Esophagus squamous epithelium (tissue), 4 donors: ENCODE results near the gene DAPK1.

Experiments
- POLR2A ChIP-seq, 4 donors: fragments of 450-650 bp; IDR thresholded peaks; one replicate each; pipeline ENCODE4 v1.6.1; 2017; ENCODE audit warnings: antibody characterized with exemption in 4 of 4, mild to moderate bottlenecking in 4 of 4, moderate library complexity in 3 of 4
- TF ChIP-seq, protein P1 (sequence below), 6 experiments: fragments of 450-650 bp in 4 of 6; fragments of 200-600 bp in 2 of 6; sonication (generic) in 2 of 6; IDR thresholded peaks; one replicate each; pipeline ENCODE4 v1.5.1; 2016 to 2019; ENCODE audit warnings: antibody characterized with exemption in 6 of 6, mild to moderate bottlenecking in 4 of 6, moderate library complexity in 4 of 6

DNA sequence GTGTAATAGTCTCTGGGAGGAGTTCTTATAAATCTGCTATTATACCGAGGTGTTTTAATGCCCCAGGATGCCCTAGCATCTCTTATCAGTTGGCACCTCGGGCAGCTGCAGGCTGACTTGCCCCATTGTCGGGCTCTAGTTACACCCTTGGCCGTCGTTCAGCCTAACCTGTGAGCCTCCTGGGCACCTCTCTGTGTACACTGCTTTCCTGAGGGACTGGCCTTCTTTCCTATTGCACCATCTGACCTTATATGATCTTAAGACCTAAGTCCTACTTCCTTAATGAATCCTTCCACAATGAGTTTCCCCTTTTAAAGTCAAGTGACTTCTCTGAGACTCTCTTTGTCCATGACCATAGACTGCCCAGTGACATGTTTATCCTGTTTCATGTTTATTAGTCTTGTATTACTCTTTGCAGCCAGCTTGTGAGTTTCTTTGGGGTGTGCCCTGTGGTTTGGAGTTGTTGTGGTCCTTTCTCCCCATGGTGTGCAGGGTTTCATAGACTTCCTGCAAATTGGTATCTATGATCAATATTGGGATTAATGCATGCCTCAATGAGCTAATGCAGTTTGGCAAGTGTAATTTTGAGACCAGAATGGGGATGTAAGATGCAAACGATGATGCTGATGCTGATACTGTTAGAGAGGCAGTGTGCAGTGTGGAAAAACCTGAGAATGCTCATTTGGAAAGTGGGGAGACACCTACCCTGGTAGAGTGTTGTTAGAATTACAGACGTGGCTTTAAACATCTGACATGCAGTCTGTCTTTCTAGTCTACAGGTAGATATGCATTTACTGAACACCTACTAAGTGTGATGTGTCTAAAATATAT lies 4.9 kb downstream of the DAPK1 start:
- TF ChIP-seq POLR2A (IDR thresholded peaks at IDR 0.05) = no peak
- TF ChIP-seq, protein P1, sequence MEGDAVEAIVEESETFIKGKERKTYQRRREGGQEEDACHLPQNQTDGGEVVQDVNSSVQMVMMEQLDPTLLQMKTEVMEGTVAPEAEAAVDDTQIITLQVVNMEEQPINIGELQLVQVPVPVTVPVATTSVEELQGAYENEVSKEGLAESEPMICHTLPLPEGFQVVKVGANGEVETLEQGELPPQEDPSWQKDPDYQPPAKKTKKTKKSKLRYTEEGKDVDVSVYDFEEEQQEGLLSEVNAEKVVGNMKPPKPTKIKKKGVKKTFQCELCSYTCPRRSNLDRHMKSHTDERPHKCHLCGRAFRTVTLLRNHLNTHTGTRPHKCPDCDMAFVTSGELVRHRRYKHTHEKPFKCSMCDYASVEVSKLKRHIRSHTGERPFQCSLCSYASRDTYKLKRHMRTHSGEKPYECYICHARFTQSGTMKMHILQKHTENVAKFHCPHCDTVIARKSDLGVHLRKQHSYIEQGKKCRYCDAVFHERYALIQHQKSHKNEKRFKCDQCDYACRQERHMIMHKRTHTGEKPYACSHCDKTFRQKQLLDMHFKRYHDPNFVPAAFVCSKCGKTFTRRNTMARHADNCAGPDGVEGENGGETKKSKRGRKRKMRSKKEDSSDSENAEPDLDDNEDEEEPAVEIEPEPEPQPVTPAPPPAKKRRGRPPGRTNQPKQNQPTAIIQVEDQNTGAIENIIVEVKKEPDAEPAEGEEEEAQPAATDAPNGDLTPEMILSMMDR (IDR thresholded peaks at IDR 0.05) = no peak
